Sigmoid colon (tissue), 4 donors: ENCODE data around the gene SERPINA4.

Experiments
- CTCF ChIP-seq, 4 experiments: fragments of 450-650 bp in 3 of 4; fragments of 200-600 bp in 1 of 4; IDR thresholded peaks; one replicate each; pipeline ENCODE4 v1.5.1; 2016 to 2019; ENCODE audit warnings: antibody characterized with exemption in 4 of 4, mild to moderate bottlenecking in 3 of 4, moderate library complexity in 2 of 4
- EP300 ChIP-seq, 4 donors: sonication (generic); formaldehyde crosslinking; IDR thresholded peaks; one replicate each; pipeline ENCODE4 v1.6.1; 2017; ENCODE audit warnings: antibody characterized with exemption in 4 of 4
- POLR2A ChIP-seq, 2 donors: fragments of 450-650 bp; IDR thresholded peaks; one replicate each; pipeline ENCODE4 v1.6.1; 2016; ENCODE audit warnings: antibody characterized with exemption in 2 of 2, mild to moderate bottlenecking in 2 of 2, moderate library complexity in 2 of 2
- POLR2AphosphoS5 ChIP-seq, 4 donors: sonication (generic); formaldehyde crosslinking; IDR thresholded peaks; one replicate each; pipeline ENCODE4 v1.6.1; 2017; ENCODE audit warnings: antibody characterized with exemption in 4 of 4

- TF ChIP-seq CTCF (IDR thresholded peaks at IDR 0.05) (no peak), POLR2A (IDR thresholded peaks at IDR 0.05) (no peak), POLR2AphosphoS5 (IDR thresholded peaks at IDR 0.05) (no peak), EP300 (IDR thresholded peaks at IDR 0.05) (no peak)
Observed at GRCh38 chr14:94571395-94571794, 10.2 kb downstream of the SERPINA4 start.
